Measurements from ENCODE around the gene CTXND2.

GRCh38 chr1:150890033-150890416, 3.1 kb downstream of the CTXND2 start:
- TF ChIP-seq POLR2AphosphoS5 (IDR thresholded peaks at IDR 0.05; ENCODE audit: low read depth, low read length) = no peak
- TF ChIP-seq TAF1 (IDR thresholded peaks at IDR 0.05; ENCODE audit: low read depth, low read length) = no peak
- TF ChIP-seq SPI1 (IDR thresholded peaks at IDR 0.05; ENCODE audit: low read depth, low read length) = no peak
- no peak for TF ChIP-seq POLR2A (IDR thresholded peaks at IDR 0.05; ENCODE audit: low read depth, low read length)
- no peak for TF ChIP-seq POU2F2 (IDR thresholded peaks at IDR 0.05; ENCODE audit: low read depth, low read length)
- no peak for TF ChIP-seq PAX5 (IDR thresholded peaks at IDR 0.05; ENCODE audit: insufficient read depth, low read length, severe bottlenecking)
